Activated CD8-positive, alpha-beta memory T cell treated with anti-CD3 and anti-CD28 coated beads, Interleukin-2, amount 50 U/mL, for 1 hour (primary cell): ENCODE data around the gene ENKUR.
"Not testable (repeated sequence)": the region's sequence is repeated elsewhere in the genome, so short reads cannot be mapped to it uniquely, and the experiment has no call there.

Experiments used
- DNase-seq: peaks from one replicate; pipeline ENCODE4 v3.0.0-alpha.2; 2020; ENCODE audit errors: extremely low read depth

ENKUR gene

GRCh38 chr10:24973163-24973562, 42.8 kb downstream of the ENKUR start:
- no peak for DNase-seq

- DNase-seq: no peak
Observed at GRCh38 chr10:24971374-24971773, 44.6 kb downstream of the ENKUR start.

GRCh38 chr10:24969841-24970281, 46.1 kb downstream of the ENKUR start:
- DNase-seq: no peak

GRCh38 chr10:24968951-24969350, 47.0 kb downstream of the ENKUR start:
- not testable (repeated sequence) for DNase-seq

- no peak for DNase-seq
Observed at GRCh38 chr10:24968349-24968748, 47.6 kb downstream of the ENKUR start.

- DNase-seq: no peak
Observed at GRCh38 chr10:24966962-24967481, 48.9 kb downstream of the ENKUR start.

GRCh38 chr10:24965051-24965450, 50.9 kb downstream of the ENKUR start:
- DNase-seq: no peak

- DNase-seq: no peak
Observed at GRCh38 chr10:24963521-24964041, 52.4 kb downstream of the ENKUR start.

GRCh38 chr10:24962995-24963394, 53.0 kb downstream of the ENKUR start:
- DNase-seq: no peak

- no peak for DNase-seq
Observed at GRCh38 chr10:24961582-24961981, 54.4 kb downstream of the ENKUR start.

- DNase-seq: no peak
Observed at GRCh38 chr10:24959382-24959730, 56.6 kb downstream of the ENKUR start.

GRCh38 chr10:24958721-24959381, 57.1 kb downstream of the ENKUR start:
- DNase-seq: no peak

- no peak for DNase-seq
Observed at GRCh38 chr10:24958091-24958720, 57.8 kb downstream of the ENKUR start.

GRCh38 chr10:24957624-24958051, 58.3 kb downstream of the ENKUR start:
- not testable (repeated sequence) for DNase-seq

GRCh38 chr10:24953675-24954074, 62.3 kb downstream of the ENKUR start:
- DNase-seq: no peak

GRCh38 chr10:24952707-24953645, 63.0 kb downstream of the ENKUR start:
- no peak for DNase-seq

- DNase-seq: no peak
Observed at GRCh38 chr10:24952143-24952706, 63.7 kb downstream of the ENKUR start, which contains the start of gene PRTFDC1. Gene PRTFDC1 (minus strand): TSS chr10:24952606. CDS start chr10:24952575, 31 bp downstream.

- DNase-seq: no peak
Observed at GRCh38 chr10:24951201-24952142, 64.5 kb downstream of the ENKUR start.

- DNase-seq: no peak
Observed at GRCh38 chr10:24950439-24950838, 65.5 kb downstream of the ENKUR start.

- DNase-seq: no peak
Observed at GRCh38 chr10:24949616-24950015, 66.3 kb downstream of the ENKUR start.
